Endothelial cell of umbilical vein (primary cell): ENCODE results near the gene SLC38A1. TPM values are rescaled to one million over a fixed set of nuclear protein-coding genes. Genes with fewer than 3 reads are reported as not detected.

ENCODE experiments used
- BruUV-seq: library from RNA; stranded (reverse); fragments of 400-500 nt; replicated peaks from 2 replicates; lab custom pipeline; 2021; lab: Mats Ljungman, UMichigan
- CTCF ChIA-PET: fragments of 300-600, 350-600 bp; sonication (Branson Sonifier 250); formaldehyde crosslinking; loops from one replicate; lab custom pipeline; 2021; ENCODE audit warnings: antibody characterized with exemption, inconsistent platforms; lab: Charles Lee
- POLR2A ChIA-PET: fragments of 300-600, 350-600 bp; sonication (Branson Sonifier 250); formaldehyde crosslinking; loops from one replicate; lab custom pipeline; 2021; ENCODE audit warnings: antibody characterized with exemption, inconsistent platforms; lab: Charles Lee
- DNase-seq: peaks from one replicate; pipeline ENCODE4 v3.0.0-alpha.2; 2011; ENCODE audit warnings: low read depth, low spot score
- FAIRE-seq: peaks from 2 replicates; lab custom pipeline; 2011; peaks lifted over from hg19 to GRCh38; lab: Jason Lieb, UNC
- H2AFZ ChIP-seq: 2 replicates; pipeline ENCODE4 v1.6.0; 2012; ENCODE audit warnings: low read depth, low read length, control low read depth, inconsistent platforms
- H3K27ac ChIP-seq: 2 replicates; pipeline ENCODE4 v1.5.1; 2011; ENCODE audit warnings: low read depth, mild to moderate bottlenecking, control low read depth, low read length, moderate library complexity; ENCODE audit not compliant: insufficient read depth
- H3K27me3 ChIP-seq, 2 experiments: 2 replicates each; pipeline versions ENCODE4 v1.6.0 to v1.6.1; 2011; ENCODE audit warnings: low read length in 2 of 2, mixed read lengths in 1 of 2; ENCODE audit not compliant: control insufficient read depth in 2 of 2, insufficient read depth in 2 of 2
- H3K36me3 ChIP-seq, 2 experiments: 2 replicates in 1 of 2; 3 replicates in 1 of 2; pipeline ENCODE4 v1.5.1; 2011; ENCODE audit warnings: low read length in 2 of 2, mild to moderate bottlenecking in 1 of 2, moderate library complexity in 1 of 2; ENCODE audit not compliant: control insufficient read depth in 2 of 2, insufficient read depth in 2 of 2; ENCODE audit errors: extremely low read depth in 1 of 2
- H3K4me1 ChIP-seq: 3 replicates; pipeline ENCODE4 v1.5.1; 2011; ENCODE audit warnings: mild to moderate bottlenecking, low read length; ENCODE audit not compliant: control insufficient read depth, insufficient read depth; ENCODE audit errors: extremely low read depth
- H3K4me2 ChIP-seq: 2 replicates; pipeline ENCODE4 v1.6.1; 2011; ENCODE audit warnings: low read length, control low read depth, mixed read lengths; ENCODE audit not compliant: insufficient read depth
- H3K4me3 ChIP-seq, 3 experiments: fragments of 200-600 bp in 1 of 3; sonication (generic), shearing (Covaris generic) in 1 of 3; replicated peaks in 1 of 3; 2 replicates each; pipeline ENCODE4 v1.5.1; 2011 to 2016; ENCODE audit warnings: control low read depth in 3 of 3, low read length in 3 of 3, mild to moderate bottlenecking in 2 of 3, inconsistent platforms in 1 of 3, low read depth in 1 of 3, moderate library complexity in 1 of 3; ENCODE audit not compliant: insufficient read depth in 1 of 3
- H3K79me2 ChIP-seq: 2 replicates; pipeline ENCODE4 v1.6.0; 2012; ENCODE audit warnings: low read length, inconsistent platforms; ENCODE audit not compliant: control insufficient read depth, insufficient read depth
- H3K9ac ChIP-seq: replicated peaks from 2 replicates; pipeline ENCODE3; 2011; ENCODE audit warnings: low read length, control low read depth; ENCODE audit not compliant: insufficient read depth; ENCODE audit errors: extremely low read depth
- H3K9me1 ChIP-seq: replicated peaks from 3 replicates; pipeline ENCODE4 v1.6.0; 2011; ENCODE audit warnings: mild to moderate bottlenecking, low read length; ENCODE audit not compliant: control insufficient read depth, insufficient read depth; ENCODE audit errors: extremely low read depth
- H3K9me3 ChIP-seq: replicated peaks from 2 replicates; pipeline ENCODE4 v1.5.1; 2012; ENCODE audit warnings: low read length, inconsistent platforms; ENCODE audit not compliant: control insufficient read depth, insufficient read depth
- H4K20me1 ChIP-seq: replicated peaks from 2 replicates; pipeline ENCODE3; 2011; ENCODE audit warnings: mild to moderate bottlenecking, low read length; ENCODE audit not compliant: control insufficient read depth, insufficient read depth; ENCODE audit errors: extremely low read depth
- CTCF ChIP-seq, 2 donors: IDR thresholded peaks; 1 replicate in 1 of 2; 2 replicates in 1 of 2; pipeline ENCODE4 v1.5.1; 2011; ENCODE audit warnings: low read length in 2 of 2, mild to moderate bottlenecking in 2 of 2, moderate library complexity in 2 of 2, control low read depth in 1 of 2, inconsistent platforms in 1 of 2, low read depth in 1 of 2; ENCODE audit not compliant: insufficient read depth in 1 of 2; ENCODE audit errors: extremely low read depth in 1 of 2
- EZH2 ChIP-seq: IDR thresholded peaks from 2 replicates; pipeline ENCODE4 v1.6.1; 2012; ENCODE audit warnings: borderline replicate concordance, low read depth, mild to moderate bottlenecking, moderate library complexity, low read length, inconsistent platforms; ENCODE audit not compliant: severe bottlenecking
- FOS ChIP-seq: IDR thresholded peaks from 2 replicates; pipeline ENCODE4 v1.6.1; 2011; ENCODE audit warnings: mild to moderate bottlenecking, low read length, moderate library complexity, borderline replicate concordance; ENCODE audit not compliant: insufficient read depth
- GATA2 ChIP-seq: IDR thresholded peaks from 2 replicates; pipeline ENCODE4 v1.7.0; 2011; ENCODE audit warnings: low read depth, mild to moderate bottlenecking, moderate library complexity, mixed read lengths, low read length; ENCODE audit not compliant: insufficient read length, insufficient read depth
- JUN ChIP-seq: IDR thresholded peaks from 2 replicates; pipeline ENCODE4 v1.6.1; 2011; ENCODE audit warnings: borderline replicate concordance, low read depth; ENCODE audit not compliant: insufficient read length, insufficient read depth
- MAX ChIP-seq: IDR thresholded peaks from 2 replicates; pipeline ENCODE4 v1.6.1; 2011; ENCODE audit not compliant: insufficient read depth, insufficient read length
- MYC ChIP-seq: IDR thresholded peaks from one replicate; pipeline ENCODE4 v1.6.1; 2011; ENCODE audit warnings: mild to moderate bottlenecking, low read depth, low read length
- POLR2A ChIP-seq: IDR thresholded peaks from 2 replicates; pipeline ENCODE4 v1.6.1; 2012; ENCODE audit warnings: low read depth, mild to moderate bottlenecking, control low read depth, low read length
- POLR2AphosphoS5 ChIP-seq: IDR thresholded peaks from 2 replicates; pipeline ENCODE4 v1.6.1; 2012; ENCODE audit warnings: low read depth, mild to moderate bottlenecking, control low read depth, low read length, moderate library complexity; ENCODE audit not compliant: insufficient read depth
- dilution Hi-C: fragments of 300-500 bp; cut with MboI; formaldehyde crosslinking; loops from one replicate; pipeline ENCODE4 v1.15.0; 2019; ENCODE audit warnings: low sequenced_read_pairs; ENCODE audit not compliant: extremely low pct_ligation_motif_present
- intact Hi-C: fragments of 100-400 bp; cut with micrococcal nuclease; formaldehyde crosslinking; loops from one replicate; pipeline ENCODE4 v1.10.0; 2022
- polyA plus RNA-seq, 4 experiments: library from polyadenylated mRNA; depleted of rRNA in 3 of 4; stranded (reverse) in 3 of 4; unstranded in 1 of 4; fragments of >200 nt; gene quantifications; 2 replicates each; pipeline versions ENCODE4 v1.2.1 to v1.2.3, GENCODE V29; 2011 to 2012; ENCODE audit warnings: missing spikeins in 1 of 4
- total RNA-seq: library from RNA; stranded (reverse); gene quantifications from 2 replicates; pipeline ENCODE4 v1.2.3, GENCODE V29; 2021

Gene SLC38A1
- total and polyA plus RNA-seq, 2 donors (not counting 3 experiments of a cell fraction or from before 2014, with no cell fraction given): 23.6 to 86.4 TPM

- Histone ChIP-seq H3K27me3 (peaks cover 0 to 3% of the 10 kb centered on the region in 2 experiments), H3K9me3 (no peaks in the 10 kb centered on the region), H3K4me2 (no peak overlapping the region), H3K27ac (no peak overlapping the region), H3K9ac (no peak overlapping the region), H3K4me1 (peaks cover 4% of the 10 kb centered on the region), H2AFZ (no peak overlapping the region), H3K79me2 (no peaks in the 10 kb centered on the region), H4K20me1 (no peaks in the 10 kb centered on the region), H3K9me1 (no peaks in the 10 kb centered on the region), H3K36me3 (no peaks in the 10 kb centered on the region), H3K4me3 (no peak overlapping the region)
- intact Hi-C loops: no loop called here
- ChIA-PET POLR2A (no interaction called here), CTCF (no interaction called here)
- TF ChIP-seq POLR2AphosphoS5 (no peak), CTCF (IDR thresholded peaks at IDR 0.05; ENCODE audit: extremely low read depth in 1 of 2, insufficient read depth in 1 of 2, low read depth in 1 of 2, low read length in 2 of 2) (no peak), JUN (no peak), MAX (no peak), POLR2A (no peak), GATA2 (no peak), FOS (no peak), EZH2 (no peak), MYC (no peak)
- DNase-seq (no peak), FAIRE-seq (no peak)
- dilution Hi-C loops: no loop called here
- no TSS peak for BruUV-seq
Observed at GRCh38 chr12:46177837-46178608, 90.8 kb downstream of the SLC38A1 start.
